GM23338 (cell line): ENCODE measurements around the gene CHMP4A. TPM values are rescaled to one million over a fixed set of nuclear protein-coding genes. Genes with fewer than 3 reads are reported as not detected.

Experiments
- ATAC-seq: fragments of 200-7000 bp; cut with Tn5 transposase; 3 replicates; pipeline ENCODE4 v1.9.1; 2020
- DNase-seq: peaks from one replicate; pipeline ENCODE4 v3.0.0-alpha.2; 2015; ENCODE audit warnings: low spot score
- H2AFZ ChIP-seq: fragments of 200-600 bp; sonication (generic); 2 replicates; pipeline ENCODE4 v1.8.0; 2016; ENCODE audit warnings: antibody characterized with exemption, mild to moderate bottlenecking, moderate library complexity
- H3F3A ChIP-seq: fragments of 200-600 bp; sonication (generic); replicated peaks from 2 replicates; pipeline ENCODE4 v1.8.0; 2017; ENCODE audit warnings: antibody characterized with exemption, mixed run types, low read depth
- H3K27ac ChIP-seq: fragments of 200-600 bp; sonication (generic); 2 replicates; pipeline ENCODE4 v1.6.1; 2016; ENCODE audit warnings: low read depth
- H3K27me3 ChIP-seq: fragments of 200-600 bp; sonication (generic); 2 replicates; pipeline ENCODE4 v1.8.0; 2016; ENCODE audit warnings: mild to moderate bottlenecking, mixed run types, moderate library complexity; ENCODE audit not compliant: insufficient read depth
- H3K36me3 ChIP-seq: fragments of 200-600 bp; sonication (generic); 2 replicates; pipeline ENCODE4 v1.8.0; 2016; ENCODE audit warnings: mild to moderate bottlenecking; ENCODE audit not compliant: insufficient read depth
- H3K4me1 ChIP-seq: fragments of 200-600 bp; sonication (generic); 2 replicates; pipeline ENCODE4 v1.8.0; 2016; ENCODE audit warnings: mild to moderate bottlenecking, moderate library complexity; ENCODE audit not compliant: insufficient read depth
- H3K4me2 ChIP-seq: fragments of 200-600 bp; sonication (generic); 2 replicates; pipeline ENCODE4 v1.7.1; 2017; ENCODE audit warnings: mixed run types
- H3K4me3 ChIP-seq: fragments of 200-600 bp; sonication (generic); 2 replicates; pipeline ENCODE4 v1.6.1; 2016; ENCODE audit warnings: mixed run types
- H3K79me2 ChIP-seq: fragments of 200-600 bp; sonication (generic); replicated peaks from 2 replicates; pipeline ENCODE4 v1.8.0; 2017; ENCODE audit warnings: mild to moderate bottlenecking; ENCODE audit not compliant: insufficient read depth
- H3K9me2 ChIP-seq: fragments of 200-600 bp; sonication (generic); 2 replicates; pipeline ENCODE4 v1.8.0; 2017; ENCODE audit not compliant: insufficient read depth
- H4K20me1 ChIP-seq: fragments of 200-600 bp; sonication (generic); replicated peaks from 2 replicates; pipeline ENCODE4 v1.8.0; 2017; ENCODE audit warnings: mild to moderate bottlenecking; ENCODE audit not compliant: insufficient read depth
- H3K27ac Mint-ChIP-seq: 2 replicates; pipeline ENCODE4 v1.8.0; 2020; ENCODE audit warnings: inconsistent platforms, mild to moderate bottlenecking, moderate library complexity, mixed read lengths
- H3K27me3 Mint-ChIP-seq: 3 replicates; pipeline ENCODE4 v1.8.0; 2022; ENCODE audit warnings: low read depth, mild to moderate bottlenecking, moderate library complexity, mixed read lengths, inconsistent platforms; ENCODE audit not compliant: insufficient read depth, poor library complexity
- H3K36me3 Mint-ChIP-seq: 3 replicates; pipeline ENCODE4 v1.8.0; 2021; ENCODE audit warnings: low read depth, mild to moderate bottlenecking, inconsistent platforms, moderate library complexity, mixed read lengths
- H3K4me1 Mint-ChIP-seq: 3 replicates; pipeline ENCODE4 v1.8.0; 2020; ENCODE audit warnings: mild to moderate bottlenecking, inconsistent platforms, mixed read lengths
- H3K4me3 Mint-ChIP-seq: 3 replicates; pipeline ENCODE4 v1.8.0; 2021; ENCODE audit warnings: moderate library complexity, mild to moderate bottlenecking, inconsistent platforms, mixed read lengths
- H3K9me3 Mint-ChIP-seq: 3 replicates; pipeline ENCODE4 v1.8.0; 2020; ENCODE audit warnings: moderate library complexity, mild to moderate bottlenecking, inconsistent platforms, mixed read lengths
- CREB1 ChIP-seq: fragments of 250-450 bp; sonication (Bioruptor Pico); IDR thresholded peaks from 2 replicates; pipeline ENCODE4 v1.5.0; 2020; ENCODE audit warnings: low read depth, mild to moderate bottlenecking, moderate library complexity
- CTCF ChIP-seq, 2 experiments: fragments of 200-600 bp in 1 of 2; sonication (generic) in 1 of 2; conservative IDR thresholded peaks; 2 replicates each; pipeline versions ENCODE4 v1.5.1 to v1.6.1; 2016 to 2017; ENCODE audit warnings: antibody characterized with exemption in 2 of 2, low read depth in 2 of 2, mild to moderate bottlenecking in 2 of 2, moderate library complexity in 1 of 2
- ETS1 ChIP-seq: IDR thresholded peaks from 2 replicates; pipeline ENCODE4 v1.6.1; 2016; ENCODE audit warnings: antibody characterized with exemption
- EZH2phosphoT487 ChIP-seq: fragments of 200-600 bp; sonication (generic); IDR thresholded peaks from one replicate; pipeline ENCODE4 v1.8.1; 2018; ENCODE audit warnings: antibody characterized with exemption; ENCODE audit not compliant: unreplicated experiment
- NANOG ChIP-seq: IDR thresholded peaks from 2 replicates; pipeline ENCODE4 v1.6.1; 2016; ENCODE audit warnings: antibody characterized with exemption, borderline replicate concordance
- POLR2AphosphoS5 ChIP-seq: IDR thresholded peaks from 2 replicates; pipeline ENCODE4 v1.6.1; 2016; ENCODE audit warnings: antibody characterized with exemption, low read depth
- REST ChIP-seq: IDR thresholded peaks from one replicate; pipeline ENCODE4 v1.6.1; 2018; ENCODE audit warnings: antibody characterized with exemption; ENCODE audit not compliant: unreplicated experiment
- ZNF331 ChIP-seq: fragments of 250-450 bp; sonication (Bioruptor Pico); IDR thresholded peaks from 2 replicates; pipeline ENCODE4 v1.5.0; 2020; ENCODE audit warnings: low read depth, mild to moderate bottlenecking, moderate library complexity
- polyA plus RNA-seq: library from polyadenylated mRNA; unstranded; fragments of >200 nt; fragmentation: Nextera tagmentation; extraction: Ambion mirVana; gene quantifications from 2 replicates; pipeline ENCODE4 v1.2.1, GENCODE V29; 2016
- total RNA-seq: library from RNA; depleted of rRNA; stranded (reverse); fragments of >200 nt; shearing (Covaris generic); gene quantifications from 2 replicates; pipeline ENCODE4 v1.2.3, GENCODE V29; 2014

The CHMP4A gene
- total and polyA plus RNA-seq, 2 experiments from 2014 or later, result 19.3 to 36.9 TPM

GRCh38 chr14:24196071-24197055, 16.9 kb downstream of the CHMP4A start (continued):
- TF ChIP-seq ZNF331 (CRISPR knock-in tag) (no peak), CREB1 (no peak), CTCF (conservative IDR thresholded peaks at IDR 0.05; ENCODE audit: low read depth in 2 of 2) (no peak), REST (no peak), ETS1 (no peak), POLR2AphosphoS5 (no peak), EZH2phosphoT487 (no peak)

- H3F3A ChIP-seq, result peaks cover 18% of the 10 kb centered on the region
- ATAC-seq (peak; percentile 90), DNase-seq (peak; percentile 88)
- H3K27me3 ChIP-seq, result no peaks in the 10 kb centered on the region
- H3K4me1 Mint-ChIP-seq, result peaks cover 24% of the 10 kb centered on the region
- peak within 1 kb of the TSS; percentile 91 for H3K4me3 Mint-ChIP-seq
- H2AFZ ChIP-seq, result peak within 1 kb of the TSS; percentile 90
- peak within 1 kb of the TSS; percentile 81 for H3K27ac Mint-ChIP-seq
- H3K27me3 Mint-ChIP-seq, result peaks cover 14% of the 10 kb centered on the region
- H4K20me1 ChIP-seq, result no peaks in the 10 kb centered on the region; the same call in 1 of the 2 replicates
- H3K4me3 ChIP-seq, result peak within 1 kb of the TSS; percentile 95
- peaks cover 52% of the 10 kb centered on the region for H3K36me3 Mint-ChIP-seq
- H3K9me3 Mint-ChIP-seq, result peaks cover 12% of the 10 kb centered on the region
- H3K4me2 ChIP-seq, result peak within 1 kb of the TSS; percentile 90
- peaks cover 6% of the 10 kb centered on the region; the same call in 1 of the 2 replicates for H3K4me1 ChIP-seq
- no peaks in the 10 kb centered on the region for H3K36me3 ChIP-seq
- peak within 1 kb of the TSS; percentile 97 for H3K27ac ChIP-seq
- 0 out of 2 replicates have a peak, but pooled peaks cover 6% of the 10 kb centered on the region for H3K79me2 ChIP-seq
- H3K9me2 ChIP-seq, result no peaks in the 10 kb centered on the region
- peak; percentile 90 for TF ChIP-seq CREB1
- TF ChIP-seq NANOG, result no peak
- TF ChIP-seq CTCF (conservative IDR thresholded peaks at IDR 0.05; ENCODE audit: low read depth in 2 of 2), result no peak
- TF ChIP-seq POLR2AphosphoS5, result peak; percentile 75
Measured at GRCh38 chr14:24195186-24196070, 17.9 kb downstream of the CHMP4A start, which contains the start of gene TM9SF1. Gene TM9SF1, minus strand, starts transcription at chr14:24195441. Its CDS starts 422 bp downstream, at chr14:24195019.
